Activated CD4-positive, alpha-beta memory T cell treated with anti-CD3 and anti-CD28 coated beads, Interleukin-2, amount 10 ng/mL, durations not matched to agents 7 days and 5 days (primary cell): Measurements from ENCODE around the gene ANKRD6. TPM values are rescaled to one million over a fixed set of nuclear protein-coding genes. Genes with fewer than 3 reads are reported as not detected.
A peak's percentile ranks its signal among the peaks of the same experiment; 100 is the strongest.

ENCODE experiments used
- CTCF ChIA-PET: fragments of 350-600 bp; sonication (Branson Sonifier 250); formaldehyde crosslinking; loops from one replicate; lab custom pipeline; 2021; ENCODE audit warnings: antibody characterized with exemption, inconsistent platforms; lab: Charles Lee
- POLR2A ChIA-PET: fragments of 350-600 bp; sonication (Branson Sonifier 250); formaldehyde crosslinking; loops from one replicate; lab custom pipeline; 2021; ENCODE audit warnings: antibody characterized with exemption; lab: Charles Lee
- DNase-seq: peaks from one replicate; pipeline ENCODE4 v3.0.0-alpha.2; 2020
- H3K27ac Mint-ChIP-seq: one replicate; pipeline ENCODE4 v1.8.0; 2021; ENCODE audit warnings: mild to moderate bottlenecking, mixed read lengths
- H3K27me3 Mint-ChIP-seq: one replicate; pipeline ENCODE4 v1.8.0; 2021; ENCODE audit warnings: mixed read lengths
- H3K36me3 Mint-ChIP-seq: one replicate; pipeline ENCODE4 v1.8.0; 2021; ENCODE audit warnings: low read depth, mixed read lengths
- H3K4me1 Mint-ChIP-seq: one replicate; pipeline ENCODE4 v1.8.0; 2021; ENCODE audit warnings: mixed read lengths
- H3K4me3 Mint-ChIP-seq: one replicate; pipeline ENCODE4 v1.8.0; 2021; ENCODE audit warnings: mild to moderate bottlenecking, mixed read lengths
- H3K9me3 Mint-ChIP-seq: one replicate; pipeline ENCODE4 v1.8.0; 2021; ENCODE audit warnings: mixed read lengths
- total RNA-seq, 2 experiments: library from RNA; stranded (reverse); gene quantifications; one replicate each; pipeline ENCODE4 v1.2.3, GENCODE V29; 2021

ANKRD6 gene
- total RNA-seq, 2 experiments from 2014 or later: 4.2 to 4.8 TPM

- no peaks in the 10 kb centered on the region for H3K27me3 Mint-ChIP-seq
- H3K4me1 Mint-ChIP-seq: no peaks in the 10 kb centered on the region
- DNase-seq: no peak
- no peak overlapping the region for H3K27ac Mint-ChIP-seq
- H3K9me3 Mint-ChIP-seq: no peaks in the 10 kb centered on the region
- CTCF ChIA-PET: no interaction called here
- peaks cover 2% of the 10 kb centered on the region for H3K36me3 Mint-ChIP-seq
- H3K4me3 Mint-ChIP-seq: no peak overlapping the region
- POLR2A ChIA-PET: no interaction called here
These were observed 156.5 kb downstream of the ANKRD6 start for GRCh38 chr6:89589297-89590025.

DNA sequence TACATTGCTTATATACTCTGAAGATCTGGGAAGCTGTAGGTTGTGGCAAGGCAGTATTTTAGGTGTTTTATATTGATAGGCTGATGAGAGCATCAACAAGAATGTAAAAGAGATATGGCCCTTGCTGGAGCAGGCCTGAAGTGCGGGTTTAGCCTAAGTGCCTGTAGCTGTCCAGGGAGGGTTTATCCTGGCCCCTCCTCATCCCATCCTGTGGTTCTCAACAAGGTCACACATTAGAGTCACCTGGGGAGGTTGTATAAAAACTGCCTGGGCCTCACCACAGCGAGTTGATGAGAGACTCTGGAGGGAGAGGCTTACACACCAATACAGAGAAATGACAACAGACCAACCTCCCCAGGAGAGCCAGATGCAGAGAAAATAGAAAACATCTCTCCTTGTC lies 157.2 kb downstream of the ANKRD6 start:
- ChIA-PET POLR2A (no interaction called here), CTCF (interaction anchor here (1.0 kb wide), 1 partner anchor 25 kb away, joined by 3 read pairs; no protein-coding TSS in a partner anchor)
- Mint-ChIP-seq H3K4me1 (no peaks in the 10 kb centered on the region), H3K27me3 (no peaks in the 10 kb centered on the region), H3K36me3 (peaks cover 2% of the 10 kb centered on the region), H3K4me3 (no peak overlapping the region), H3K9me3 (no peaks in the 10 kb centered on the region), H3K27ac (no peak overlapping the region)
- no peak for DNase-seq

DNA sequence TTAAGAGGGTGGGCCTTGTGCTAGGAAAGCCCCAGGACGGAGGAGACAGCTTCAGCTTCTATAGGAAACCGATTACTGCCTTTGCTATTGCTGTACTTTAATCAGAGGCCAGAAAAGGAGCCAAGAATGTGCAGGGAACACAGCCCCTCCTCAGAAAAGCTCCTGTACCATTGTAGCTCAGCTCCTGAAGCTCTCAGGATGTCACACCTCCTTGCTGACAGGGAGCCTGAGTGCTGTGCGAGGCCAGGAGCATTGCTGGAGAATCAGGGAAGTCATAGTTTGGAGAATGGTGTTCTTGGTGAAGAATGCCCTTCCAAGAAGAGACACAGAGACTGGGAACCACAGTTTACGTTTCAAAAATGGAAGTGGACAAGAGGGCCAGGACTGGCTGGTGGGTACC lies 158.8 kb downstream of the ANKRD6 start:
- CTCF ChIA-PET: no interaction called here
- Mint-ChIP-seq H3K4me1 (peaks cover 15% of the 10 kb centered on the region), H3K9me3 (peaks cover 2% of the 10 kb centered on the region), H3K4me3 (no peak overlapping the region), H3K27ac (no peak overlapping the region), H3K27me3 (no peaks in the 10 kb centered on the region), H3K36me3 (peaks cover 2% of the 10 kb centered on the region)
- POLR2A ChIA-PET: no interaction called here
- no peak for DNase-seq

- Mint-ChIP-seq H3K4me3 (no peak overlapping the region), H3K4me1 (peaks cover 41% of the 10 kb centered on the region), H3K9me3 (peaks cover 4% of the 10 kb centered on the region), H3K27me3 (no peaks in the 10 kb centered on the region), H3K27ac (peak overlapping the region; percentile 85), H3K36me3 (peaks cover 9% of the 10 kb centered on the region)
- peak; percentile 31 for DNase-seq
- CTCF ChIA-PET: interaction anchor here (1.8 kb wide), 1 partner anchor 224 kb away, joined by 7 read pairs; no protein-coding TSS in a partner anchor
- POLR2A ChIA-PET: no interaction called here
These were observed 163.1 kb downstream of the ANKRD6 start for GRCh38 chr6:89596056-89596455.

DNA sequence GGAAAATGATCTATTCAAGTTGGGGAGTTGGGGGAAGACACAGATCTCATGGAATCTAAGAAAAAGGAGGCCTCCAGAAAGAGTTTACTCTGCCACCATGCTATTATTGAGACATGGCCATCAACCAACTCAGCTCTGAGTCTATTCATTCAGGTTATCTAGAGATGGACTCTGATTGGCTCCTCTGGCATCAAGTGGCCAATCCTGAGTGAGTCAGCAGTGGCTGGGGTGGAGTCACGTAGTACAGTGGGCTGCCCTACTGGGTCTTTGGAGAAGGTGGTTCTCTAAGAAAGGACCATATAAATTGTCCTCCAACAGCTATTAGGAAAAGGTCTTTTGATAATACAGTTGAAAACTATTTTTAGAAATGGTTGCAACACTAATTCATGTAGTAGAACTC lies 163.5 kb downstream of the ANKRD6 start:
- no peak overlapping the region for H3K4me3 Mint-ChIP-seq

DNA sequence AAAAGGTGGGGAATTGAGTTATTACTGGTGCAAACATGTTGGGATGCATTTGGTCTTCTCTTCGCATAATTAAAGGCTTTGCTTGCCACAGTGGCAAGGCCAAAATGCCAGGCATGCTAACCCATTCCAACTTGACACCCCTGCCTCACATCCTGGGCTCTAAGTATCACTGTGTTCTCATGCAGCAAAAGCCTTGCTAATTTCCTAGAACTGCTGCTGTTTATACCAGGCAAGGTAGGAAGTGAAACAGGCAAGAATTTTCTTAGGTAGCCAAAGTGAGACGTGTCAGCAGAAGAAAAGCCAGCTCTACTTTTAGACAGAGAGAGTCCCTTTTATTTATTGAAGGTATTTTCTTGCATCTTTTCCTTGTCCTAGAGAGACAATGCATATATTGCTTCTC lies 164.4 kb downstream of the ANKRD6 start:
- H3K9me3 Mint-ChIP-seq: peaks cover 4% of the 10 kb centered on the region
- H3K27ac Mint-ChIP-seq: peak overlapping the region; percentile 61
- no peak overlapping the region for H3K4me3 Mint-ChIP-seq
- H3K36me3 Mint-ChIP-seq: peaks cover 9% of the 10 kb centered on the region
- peaks cover 41% of the 10 kb centered on the region for H3K4me1 Mint-ChIP-seq
- no peak for DNase-seq
- no peaks in the 10 kb centered on the region for H3K27me3 Mint-ChIP-seq
- ChIA-PET POLR2A (no interaction called here), CTCF (interaction anchor here (1.8 kb wide), 1 partner anchor 225 kb away, joined by 7 read pairs; no protein-coding TSS in a partner anchor)

More for the DNA sequence above, 163.5 kb downstream of the ANKRD6 start:
- ChIA-PET CTCF (interaction anchor here (0.7 to 1.8 kb wide), 2 partner anchors 224 to 870 kb away, joined by 3 to 7 read pairs; no protein-coding TSS in a partner anchor), POLR2A (no interaction called here)
- Mint-ChIP-seq H3K4me1 (peaks cover 41% of the 10 kb centered on the region), H3K27ac (peak overlapping the region; percentile 85), H3K36me3 (peaks cover 9% of the 10 kb centered on the region), H3K27me3 (no peaks in the 10 kb centered on the region), H3K9me3 (peaks cover 4% of the 10 kb centered on the region)
- no peak for DNase-seq

GRCh38 chr6:89597988-89598387 lies 165.0 kb downstream of the ANKRD6 start:
- H3K36me3 Mint-ChIP-seq: peaks cover 9% of the 10 kb centered on the region
- ChIA-PET CTCF (interaction anchor here (1.0 to 3.2 kb wide), 2 partner anchors 11 to 226 kb away, joined by 3 to 15 read pairs; no protein-coding TSS in a partner anchor), POLR2A (no interaction called here)
- H3K27ac Mint-ChIP-seq: peak overlapping the region; percentile 65
- DNase-seq: no peak
- no peaks in the 10 kb centered on the region for H3K27me3 Mint-ChIP-seq
- H3K9me3 Mint-ChIP-seq: peaks cover 4% of the 10 kb centered on the region
- no peak overlapping the region for H3K4me3 Mint-ChIP-seq
- peaks cover 41% of the 10 kb centered on the region for H3K4me1 Mint-ChIP-seq

GRCh38 chr6:89599727-89600126 lies 166.8 kb downstream of the ANKRD6 start:
- H3K4me3 Mint-ChIP-seq: no peak overlapping the region
- H3K27me3 Mint-ChIP-seq: no peaks in the 10 kb centered on the region
- peaks cover 6% of the 10 kb centered on the region for H3K36me3 Mint-ChIP-seq
- peaks cover 4% of the 10 kb centered on the region for H3K9me3 Mint-ChIP-seq
- CTCF ChIA-PET: interaction anchor here (0.9 to 3.2 kb wide), 6 partner anchors 9 to 228 kb away, joined by 3 to 15 read pairs (median 4); no protein-coding TSS in a partner anchor
- no peak for DNase-seq
- peaks cover 41% of the 10 kb centered on the region for H3K4me1 Mint-ChIP-seq
- POLR2A ChIA-PET: no interaction called here
- no peak overlapping the region for H3K27ac Mint-ChIP-seq

DNA sequence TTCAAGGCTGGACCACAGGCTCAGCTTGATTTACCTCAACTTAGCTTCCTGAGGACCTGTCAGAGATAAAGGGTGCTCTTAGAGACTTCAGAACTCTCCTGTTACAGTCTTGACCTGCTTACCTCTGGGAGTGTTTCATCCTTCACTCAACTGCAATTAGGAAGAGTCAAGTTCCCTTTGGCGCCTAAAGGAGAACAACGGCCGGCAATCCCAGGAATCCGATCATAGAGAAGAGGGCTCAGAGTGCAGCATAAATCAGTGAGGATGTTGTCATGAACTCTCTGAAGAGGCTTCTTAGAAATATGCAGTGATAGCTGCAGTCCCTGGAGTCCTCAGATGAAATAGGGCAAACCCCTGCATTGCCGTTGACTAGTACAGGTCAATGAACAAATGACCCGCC lies 169.2 kb downstream of the ANKRD6 start:
- ChIA-PET POLR2A (no interaction called here), CTCF (no interaction called here)
- Mint-ChIP-seq H3K36me3 (peaks cover 6% of the 10 kb centered on the region), H3K4me1 (peaks cover 22% of the 10 kb centered on the region), H3K27me3 (no peaks in the 10 kb centered on the region), H3K9me3 (peaks cover 2% of the 10 kb centered on the region), H3K4me3 (no peak overlapping the region), H3K27ac (no peak overlapping the region)
- DNase-seq: no peak

- ChIA-PET CTCF (interaction anchor here (0.6 to 0.9 kb wide), 3 partner anchors 231 to 598 kb away, joined by 3 read pairs; no protein-coding TSS in a partner anchor), POLR2A (no interaction called here)
- H3K36me3 Mint-ChIP-seq: no peaks in the 10 kb centered on the region
These were observed 171.7 kb downstream of the ANKRD6 start for GRCh38 chr6:89604653-89605052.

DNA sequence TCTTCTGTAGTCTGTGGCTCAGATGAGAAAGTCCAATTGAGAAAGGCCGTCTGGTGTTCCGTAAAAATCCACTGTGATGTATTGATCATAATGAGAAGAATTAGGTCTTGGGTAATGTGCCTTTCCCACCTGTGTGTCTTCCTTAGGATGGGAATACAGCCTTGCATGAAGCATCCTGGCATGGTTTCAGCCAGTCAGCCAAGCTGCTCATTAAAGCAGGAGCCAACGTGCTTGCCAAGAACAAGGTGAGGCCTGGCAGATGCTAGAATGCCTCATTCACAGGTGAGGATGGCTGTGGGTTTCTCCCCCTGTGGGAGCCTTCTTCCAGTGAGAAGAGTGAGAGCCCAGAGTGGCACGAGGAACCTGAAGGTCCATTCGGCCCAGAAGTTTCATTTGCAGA lies 172.9 kb downstream of the ANKRD6 start:
- Mint-ChIP-seq H3K9me3 (no peaks in the 10 kb centered on the region), H3K36me3 (no peaks in the 10 kb centered on the region), H3K4me1 (peaks cover 3% of the 10 kb centered on the region), H3K27me3 (no peaks in the 10 kb centered on the region), H3K4me3 (no peak overlapping the region), H3K27ac (no peak overlapping the region)
- POLR2A ChIA-PET: no interaction called here
- no peak for DNase-seq
- CTCF ChIA-PET: no interaction called here

More at GRCh38 chr6:89604653-89605052, 171.7 kb downstream of the ANKRD6 start:
- Mint-ChIP-seq H3K4me1 (no peaks in the 10 kb centered on the region), H3K27ac (no peak overlapping the region), H3K27me3 (no peaks in the 10 kb centered on the region), H3K9me3 (no peaks in the 10 kb centered on the region), H3K4me3 (no peak overlapping the region)
- DNase-seq: no peak

GRCh38 chr6:89610149-89610642 lies 177.2 kb downstream of the ANKRD6 start:
- Mint-ChIP-seq H3K4me3 (no peak overlapping the region), H3K27me3 (no peaks in the 10 kb centered on the region), H3K9me3 (no peaks in the 10 kb centered on the region), H3K4me1 (peaks cover 18% of the 10 kb centered on the region), H3K36me3 (no peaks in the 10 kb centered on the region), H3K27ac (no peak overlapping the region)
- peak; percentile 78 for DNase-seq
- ChIA-PET POLR2A (interaction anchor here (1.5 kb wide), 1 partner anchor 178 kb away, joined by 5 read pairs; no protein-coding TSS in a partner anchor), CTCF (interaction anchor here (0.6 to 4.4 kb wide), 14 partner anchors 11 to 626 kb away, joined by 3 to 54 read pairs (median 4); partner anchors contain the start of genes ANKRD6, LYRM2 and RRAGD)

GRCh38 chr6:89611666-89612065 lies 178.7 kb downstream of the ANKRD6 start:
- Mint-ChIP-seq H3K9me3 (no peaks in the 10 kb centered on the region), H3K36me3 (no peaks in the 10 kb centered on the region), H3K4me3 (no peak overlapping the region), H3K27me3 (no peaks in the 10 kb centered on the region), H3K4me1 (peaks cover 18% of the 10 kb centered on the region), H3K27ac (no peak overlapping the region)
- POLR2A ChIA-PET: no interaction called here
- CTCF ChIA-PET: interaction anchor here (1.4 to 4.4 kb wide), 2 partner anchors 177 to 180 kb away, joined by 4 to 54 read pairs; partner anchors contain the start of gene ANKRD6
- no peak for DNase-seq
